Mucosa of stomach (tissue), 1 donor: ENCODE measurements around the gene KIAA0825.

Experiments used
- H3K27me3 ChIP-seq: one replicate; pipeline ENCODE4 v1.7.0; 2013; ENCODE audit warnings: mild to moderate bottlenecking, low read length; ENCODE audit not compliant: control insufficient read depth, insufficient read depth
- H3K36me3 ChIP-seq: one replicate; pipeline ENCODE4 v1.7.0; 2013; ENCODE audit warnings: low read length; ENCODE audit not compliant: control insufficient read depth, insufficient read depth
- H3K4me1 ChIP-seq: one replicate; pipeline ENCODE4 v1.7.0; 2013; ENCODE audit warnings: mild to moderate bottlenecking, low read length; ENCODE audit not compliant: control insufficient read depth, insufficient read depth
- H3K4me3 ChIP-seq: one replicate; pipeline ENCODE4 v1.7.0; 2013; ENCODE audit warnings: low read length
- H3K9ac ChIP-seq: one replicate; pipeline ENCODE4 v1.7.0; 2013; ENCODE audit warnings: mild to moderate bottlenecking, low read length, moderate library complexity
- H3K9me3 ChIP-seq: one replicate; pipeline ENCODE4 v1.7.0; 2013; ENCODE audit warnings: mild to moderate bottlenecking, low read length, moderate library complexity; ENCODE audit not compliant: control insufficient read depth
- donor health status: Pancreatic carcinoma.

Gene KIAA0825

GRCh38 chr5:94524841-94525697 lies 93.3 kb downstream of the KIAA0825 start:
- Histone ChIP-seq H3K4me1 (no peaks in the 10 kb centered on the region), H3K36me3 (no peaks in the 10 kb centered on the region), H3K4me3 (no peak overlapping the region), H3K9ac (no peak overlapping the region), H3K9me3 (no peaks in the 10 kb centered on the region), H3K27me3 (no peaks in the 10 kb centered on the region)

GRCh38 chr5:94523018-94523417 lies 95.4 kb downstream of the KIAA0825 start:
- Histone ChIP-seq H3K4me3 (no peak overlapping the region), H3K9ac (no peak overlapping the region), H3K4me1 (no peaks in the 10 kb centered on the region), H3K36me3 (no peaks in the 10 kb centered on the region), H3K27me3 (no peaks in the 10 kb centered on the region), H3K9me3 (no peaks in the 10 kb centered on the region)

GRCh38 chr5:94522117-94522516 lies 96.3 kb downstream of the KIAA0825 start:
- H3K9ac ChIP-seq = no peak overlapping the region

GRCh38 chr5:94517490-94518488 lies 100.6 kb downstream of the KIAA0825 start:
- no peak overlapping the region for H3K9ac ChIP-seq
- H3K4me1 ChIP-seq = no peaks in the 10 kb centered on the region
- H3K36me3 ChIP-seq = no peaks in the 10 kb centered on the region
- no peaks in the 10 kb centered on the region for H3K27me3 ChIP-seq
- no peak overlapping the region for H3K4me3 ChIP-seq
- no peaks in the 10 kb centered on the region for H3K9me3 ChIP-seq

More at GRCh38 chr5:94522117-94522516, 96.3 kb downstream of the KIAA0825 start:
- no peaks in the 10 kb centered on the region for H3K9me3 ChIP-seq
- H3K36me3 ChIP-seq = no peaks in the 10 kb centered on the region
- no peaks in the 10 kb centered on the region for H3K4me1 ChIP-seq
- H3K27me3 ChIP-seq = no peaks in the 10 kb centered on the region
- H3K4me3 ChIP-seq = no peak overlapping the region

- no peaks in the 10 kb centered on the region for H3K27me3 ChIP-seq
- H3K4me3 ChIP-seq = no peak overlapping the region
- H3K9me3 ChIP-seq = no peaks in the 10 kb centered on the region
- no peak overlapping the region for H3K9ac ChIP-seq
- H3K4me1 ChIP-seq = no peaks in the 10 kb centered on the region
- no peaks in the 10 kb centered on the region for H3K36me3 ChIP-seq
These were observed 102.3 kb downstream of the KIAA0825 start for GRCh38 chr5:94516148-94516547.

GRCh38 chr5:94508461-94509148 lies 109.8 kb downstream of the KIAA0825 start:
- Histone ChIP-seq H3K9me3 (no peaks in the 10 kb centered on the region), H3K4me3 (no peak overlapping the region), H3K36me3 (no peaks in the 10 kb centered on the region), H3K4me1 (no peaks in the 10 kb centered on the region), H3K27me3 (no peaks in the 10 kb centered on the region), H3K9ac (no peak overlapping the region)

GRCh38 chr5:94505327-94506068 lies 112.9 kb downstream of the KIAA0825 start:
- H3K4me1 ChIP-seq = no peaks in the 10 kb centered on the region
- no peaks in the 10 kb centered on the region for H3K9me3 ChIP-seq
- H3K27me3 ChIP-seq = no peaks in the 10 kb centered on the region
- no peak overlapping the region for H3K9ac ChIP-seq
- no peak overlapping the region for H3K4me3 ChIP-seq
- H3K36me3 ChIP-seq = no peaks in the 10 kb centered on the region

- Histone ChIP-seq H3K9me3 (no peaks in the 10 kb centered on the region), H3K4me1 (no peaks in the 10 kb centered on the region), H3K36me3 (no peaks in the 10 kb centered on the region), H3K9ac (no peak overlapping the region), H3K27me3 (no peaks in the 10 kb centered on the region), H3K4me3 (no peak overlapping the region)
These were observed 114.7 kb downstream of the KIAA0825 start for GRCh38 chr5:94503677-94504076.

- Histone ChIP-seq H3K9ac (no peak overlapping the region), H3K9me3 (no peaks in the 10 kb centered on the region), H3K4me3 (no peak overlapping the region), H3K36me3 (no peaks in the 10 kb centered on the region), H3K4me1 (no peaks in the 10 kb centered on the region), H3K27me3 (no peaks in the 10 kb centered on the region)
These were observed 117.0 kb downstream of the KIAA0825 start for GRCh38 chr5:94501365-94501764.

GRCh38 chr5:94499806-94500205 lies 118.6 kb downstream of the KIAA0825 start:
- H3K36me3 ChIP-seq = no peaks in the 10 kb centered on the region
- H3K4me1 ChIP-seq = no peaks in the 10 kb centered on the region
- no peak overlapping the region for H3K9ac ChIP-seq
- H3K4me3 ChIP-seq = no peak overlapping the region
- no peaks in the 10 kb centered on the region for H3K9me3 ChIP-seq
- H3K27me3 ChIP-seq = no peaks in the 10 kb centered on the region

- H3K36me3 ChIP-seq = no peaks in the 10 kb centered on the region
- H3K4me3 ChIP-seq = no peak overlapping the region
- H3K27me3 ChIP-seq = no peaks in the 10 kb centered on the region
- no peaks in the 10 kb centered on the region for H3K4me1 ChIP-seq
- H3K9me3 ChIP-seq = no peaks in the 10 kb centered on the region
- H3K9ac ChIP-seq = no peak overlapping the region
These were observed 120.2 kb downstream of the KIAA0825 start for GRCh38 chr5:94498199-94498598.
